Measurements from ENCODE around the gene ZNF207. TPM values are rescaled to one million over a fixed set of nuclear protein-coding genes. Genes with fewer than 3 reads are reported as not detected.
A peak's percentile ranks its signal among the peaks of the same experiment; 100 is the strongest.

Gene ZNF207
- 624 and 1,466 TPM in 2 replicates for total RNA-seq (2011; cell fraction: chromatin; rRNA removed; ENCODE audit: low replicate concordance)
- total RNA-seq (2011; cell fraction: nucleolus; rRNA removed): 225 and 284 TPM in 2 replicates
- 466 and 588 TPM in 2 replicates for total RNA-seq (2011; cell fraction: nucleoplasm; rRNA removed)
- total RNA-seq (2014; rRNA removed) (123 and 153 TPM in 2 replicates), total RNA-seq (2014; rRNA removed; fragmentation: Illumina TruSeq; extraction: Trizol) (268 and 297 TPM in 2 replicates), total RNA-seq (2015; rRNA removed; fragmentation: Illumina TruSeq; extraction: Trizol) (245 and 255 TPM in 2 replicates), total RNA-seq (2021) (216 and 222 TPM in 2 replicates), polyA plus RNA-seq (2011; rRNA removed) (267 and 333 TPM in 2 replicates), polyA plus RNA-seq (2014; fragmentation: Illumina TruSeq; extraction: Trizol) (317 and 370 TPM in 2 replicates), polyA plus RNA-seq (2014; fragmentation: Nextera tagmentation; extraction: Ambion mirVana) (100 to 1,000 TPM; 191 to 245 TPM), polyA plus RNA-seq (2014; rRNA removed) (216 and 250 TPM in 2 replicates), polyA minus RNA-seq (2011; rRNA and poly(A)+ RNA removed) (343 and 416 TPM in 2 replicates), Bru-seq, nascent RNA (percentile 98 among the genes with signal in this experiment), BruChase-seq, experiment 1, labeled RNA remaining after a 2-hour chase (percentile 99 among the genes with signal in this experiment), BruChase-seq, experiment 2, labeled RNA remaining after a 6-hour chase (percentile 99 among the genes with signal in this experiment)
- 266 and 328 TPM in 2 replicates for polyA plus RNA-seq (2011; cell fraction: cytosol; rRNA removed)
- polyA plus RNA-seq (2011; cell fraction: nucleus; rRNA removed): 346 and 475 TPM in 2 replicates
- polyA plus RNA-seq (2012): 196 and 246 TPM in 2 replicates
- polyA minus RNA-seq (2011; cell fraction: cytosol; rRNA and poly(A)+ RNA removed): 103 and 151 TPM in 2 replicates
- polyA minus RNA-seq (2011; cell fraction: nucleus; rRNA and poly(A)+ RNA removed): 188 and 265 TPM in 2 replicates
- long read RNA-seq, experiment 1, full-length matches to known transcripts: 127 of 242 reads
- long read RNA-seq, experiment 1, partial matches to known transcripts: 84 of 242 reads
- long read RNA-seq, experiment 1, other reads (novel, unspliced or antisense): 31 of 242 reads
- long read RNA-seq, experiment 2, full-length matches to known transcripts: 145 of 242 reads
- long read RNA-seq, experiment 2, partial matches to known transcripts: 22 of 242 reads
- long read RNA-seq, experiment 2, other reads (novel, unspliced or antisense): 75 of 242 reads
- long read RNA-seq, experiment 3, full-length matches to known transcripts: 150 of 174 reads
- long read RNA-seq, experiment 3, partial matches to known transcripts: 15 of 174 reads
- long read RNA-seq, experiment 3, other reads (novel, unspliced or antisense): 9 of 174 reads

GRCh38 chr17:32349854-32350665, at the start of gene ZNF207:
TSS of gene ZNF207 (plus strand) at chr17:32350157. CDS start at chr17:32350286, 129 bp downstream.
- in situ Hi-C loops (cut with MboI): no loop called here
- peak within 1 kb of the TSS; percentile 98 to 99 for H3K9ac ChIP-seq (ENCODE audit: insufficient read depth in 1 of 2, low read depth in 2 of 2, low read length in 2 of 2)
- ChIA-PET CTCF (ENCODE audit: low intra/inter-chr PET ratio) (no interaction called here), POLR2A (interaction anchor here (0.6 to 2.7 kb wide), 10 partner anchors 9 to 96 kb away, joined by 3 to 11 read pairs (median 6); partner anchors contain the start of gene C17orf75)
- H3K9me1 ChIP-seq (ENCODE audit: control insufficient read depth, insufficient read depth, low read length): peaks cover 3% of the 10 kb centered on the region
- H3K27ac ChIP-seq (ENCODE audit: extremely low read depth, low read depth, low read length): peak within 1 kb of the TSS; percentile 99
- peak within 1 kb of the TSS; percentile 69 for H2AFZ ChIP-seq (ENCODE audit: low read depth, low read length)
- peaks cover 37% of the 10 kb centered on the region for H3K36me3 ChIP-seq (ENCODE audit: control insufficient read depth, insufficient read depth, low read length)
- BruUV-seq (replicated peaks): TSS peak; percentile 83
- under 1% methylated on average over 46 of the region's 47 CpGs for WGBS (ENCODE audit: insufficient coverage, low coverage, missing lambda C conversion rate)
- H3K27me3 ChIP-seq (ENCODE audit: control insufficient read depth in 2 of 2, insufficient read depth in 2 of 2, low read length in 2 of 2): no peaks in the 10 kb centered on the region
- H3K4me3 ChIP-seq: peak within 1 kb of the TSS; percentile 74
- H3K4me1 ChIP-seq (replicated peaks in 1 of 2; ENCODE audit: control insufficient read depth in 2 of 2, insufficient read depth in 2 of 2, low read length in 2 of 2): peaks cover 31 to 37% of the 10 kb centered on the region in 2 experiments; a peak in 4 of 5 replicates
- intact Hi-C loops (cut with micrococcal nuclease): no loop called here
- no peaks in the 10 kb centered on the region for H3K9me3 ChIP-seq (replicated peaks; ENCODE audit: control insufficient read depth, insufficient read depth, low read depth, low read length)
- ATAC-seq (peak; percentile 87), FAIRE-seq (peak; percentile 96), DNase-seq (ENCODE audit: extremely low read depth in 1 of 4, low spot score in 3 of 4) (peak; percentile 89 to 98 (median 91))
- peak within 1 kb of the TSS; percentile 92 for H3K4me2 ChIP-seq (ENCODE audit: insufficient read depth, low read length)
- peaks cover 30% of the 10 kb centered on the region for H4K20me1 ChIP-seq (replicated peaks; ENCODE audit: control insufficient read depth, insufficient read depth, low read length)
- H3K79me2 ChIP-seq (ENCODE audit: control insufficient read depth, insufficient read depth, low read length): peaks cover 77% of the 10 kb centered on the region
- no peak; the same call in 1 of the 2 replicates for TF ChIP-seq TFAP4 (CRISPR knock-in tag; IDR thresholded peaks at IDR 0.05; ENCODE audit: borderline replicate concordance)
- TF ChIP-seq RAD21 (CRISPR knock-in tag; conservative IDR thresholded peaks at IDR 0.05 in 1 of 2, IDR thresholded peaks at IDR 0.05 in 1 of 2): no peak
- no peak for TF ChIP-seq KDM1A (IDR thresholded peaks at IDR 0.05)
